Activated CD8-positive, alpha-beta memory T cell treated with anti-CD3 and anti-CD28 coated beads for 36 hours (primary cell): ENCODE measurements around the gene SHISA8. TPM values are rescaled to one million over a fixed set of nuclear protein-coding genes. Genes with fewer than 3 reads are reported as not detected.
"Not testable (repeated sequence)": the region's sequence is repeated elsewhere in the genome, so short reads cannot be mapped to it uniquely, and the experiment has no call there.

Experiments
- CTCF ChIA-PET: fragments of 350-600 bp; sonication (Branson Sonifier 250); formaldehyde crosslinking; loops from one replicate; lab custom pipeline; 2021; ENCODE audit warnings: antibody characterized with exemption; lab: Charles Lee
- POLR2A ChIA-PET: fragments of 350-600 bp; sonication (Branson Sonifier 250); formaldehyde crosslinking; loops from one replicate; lab custom pipeline; 2021; ENCODE audit warnings: antibody characterized with exemption; lab: Charles Lee
- total RNA-seq, 2 experiments: library from RNA; stranded (reverse); gene quantifications; one replicate each; pipeline ENCODE4 v1.2.3, GENCODE V29; 2021

The SHISA8 gene
- total RNA-seq, 2 experiments from 2014 or later = 1.1 to 1.7 TPM

DNA sequence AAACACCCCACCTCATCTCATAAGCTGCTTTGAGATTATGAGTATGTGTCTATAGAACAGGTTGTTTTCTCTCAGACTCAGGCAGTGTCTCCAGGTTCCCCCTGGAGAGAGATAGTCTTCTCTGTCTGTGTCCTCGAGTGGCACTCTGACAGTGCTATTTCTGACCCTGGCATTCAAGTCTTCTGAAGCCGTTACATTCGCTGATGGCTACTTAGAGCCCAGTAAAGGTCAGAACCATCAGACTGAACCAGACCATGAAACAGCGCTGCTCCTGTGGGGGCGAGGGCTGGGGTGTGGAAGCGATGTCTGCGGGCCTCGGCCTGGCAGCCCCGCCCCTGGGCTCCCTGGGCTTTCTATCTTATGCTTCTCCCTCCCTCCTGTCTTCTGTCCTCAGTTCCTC is 23.5 kb downstream of the SHISA8 start:
- POLR2A ChIA-PET = no interaction called here
- CTCF ChIA-PET = no interaction called here

DNA sequence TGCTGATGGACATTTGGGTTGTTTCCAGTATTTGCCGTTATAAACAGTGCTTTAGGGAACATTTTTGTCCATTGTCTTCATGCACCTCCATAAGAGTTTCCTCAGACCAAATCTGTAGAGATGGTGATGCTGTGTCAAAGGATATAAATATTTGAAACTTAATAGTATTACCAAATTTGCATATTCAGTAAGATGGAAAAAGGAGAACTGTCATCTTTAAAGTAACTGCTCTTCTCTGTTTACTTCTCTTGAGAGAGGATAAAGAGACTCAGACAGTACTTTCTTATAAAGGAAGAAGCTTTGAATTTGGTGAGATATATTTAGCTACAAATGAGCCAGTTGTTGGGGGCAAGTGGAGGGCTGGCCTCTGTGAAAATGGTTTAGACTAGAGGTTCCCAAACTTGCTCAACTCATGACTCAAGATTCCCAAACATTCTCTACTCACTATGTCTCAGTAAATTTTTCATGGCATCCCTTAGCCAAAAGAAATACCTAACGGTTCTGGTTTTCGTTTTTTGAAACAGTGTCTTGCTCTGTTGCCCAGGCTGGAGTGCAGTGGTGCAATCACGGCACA is 26.2 kb downstream of the SHISA8 start:
- POLR2A ChIA-PET = no interaction called here
- CTCF ChIA-PET = no interaction called here

DNA sequence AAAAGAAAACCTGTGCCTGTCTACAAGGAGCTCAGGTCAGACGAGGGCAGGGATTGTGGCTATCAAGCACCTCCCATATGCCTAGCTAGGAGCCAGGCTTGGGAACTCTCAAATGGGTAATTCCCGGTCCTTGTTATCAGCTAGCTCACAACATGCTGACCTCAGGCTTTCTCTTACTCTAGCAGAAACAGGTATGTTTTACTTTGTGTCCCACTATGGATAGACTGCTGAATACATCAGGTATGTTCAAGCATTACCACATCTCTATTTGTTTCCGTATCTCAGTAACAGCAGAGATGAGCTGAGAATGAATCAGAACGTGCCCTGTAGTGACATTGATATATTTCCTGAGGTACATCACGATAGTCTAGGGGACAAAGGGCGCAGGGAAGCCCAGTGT is 29.4 kb downstream of the SHISA8 start:
- CTCF ChIA-PET = interaction anchor here (0.6 kb wide), 1 partner anchor 23 kb away, joined by 3 read pairs; no protein-coding TSS in a partner anchor
- POLR2A ChIA-PET = no interaction called here

DNA sequence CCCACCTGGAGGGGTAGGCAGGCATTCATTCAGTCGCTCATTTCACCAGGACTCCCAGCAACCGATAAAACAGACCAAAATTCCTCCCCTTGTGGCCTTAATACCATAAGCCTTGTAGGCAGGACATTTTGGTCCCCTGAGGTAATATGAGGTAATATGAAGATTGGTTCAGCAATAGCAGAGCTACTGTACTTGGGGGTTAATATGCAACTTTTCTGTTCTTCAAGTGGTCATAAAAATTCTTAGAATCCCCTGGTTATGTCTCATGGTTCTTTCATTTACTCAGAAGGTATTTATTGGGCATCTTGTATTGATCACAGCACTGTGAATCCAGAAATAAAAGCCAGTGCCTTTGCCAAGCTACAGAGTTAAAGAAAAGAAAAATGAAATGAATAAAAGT is 29.8 kb downstream of the SHISA8 start:
- POLR2A ChIA-PET = no interaction called here

DNA sequence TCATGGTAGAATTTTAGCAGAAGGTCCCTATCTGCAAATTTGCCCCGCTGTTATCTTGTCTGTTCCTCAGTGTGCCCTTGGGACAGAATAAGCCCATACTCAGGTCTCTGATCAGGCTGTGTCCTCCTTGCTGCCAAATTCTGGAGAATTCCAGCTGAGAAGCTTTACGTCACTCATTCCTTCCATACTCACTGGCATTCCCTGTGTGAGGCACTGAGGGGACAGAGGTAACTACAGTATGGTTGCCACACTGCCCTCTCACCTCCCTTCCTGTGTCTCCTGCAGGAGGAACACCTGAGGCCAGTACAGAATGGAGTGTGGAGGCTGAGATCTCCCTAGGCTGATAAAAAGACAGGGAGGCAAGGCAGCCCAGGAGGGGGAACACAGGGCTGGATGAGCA is 31.5 kb downstream of the SHISA8 start:
- ChIA-PET POLR2A (no interaction called here), CTCF (no interaction called here)

More for the DNA sequence above, 29.8 kb downstream of the SHISA8 start:
- CTCF ChIA-PET = interaction anchor here (0.6 kb wide), 1 partner anchor 24 kb away, joined by 3 read pairs; no protein-coding TSS in a partner anchor

DNA sequence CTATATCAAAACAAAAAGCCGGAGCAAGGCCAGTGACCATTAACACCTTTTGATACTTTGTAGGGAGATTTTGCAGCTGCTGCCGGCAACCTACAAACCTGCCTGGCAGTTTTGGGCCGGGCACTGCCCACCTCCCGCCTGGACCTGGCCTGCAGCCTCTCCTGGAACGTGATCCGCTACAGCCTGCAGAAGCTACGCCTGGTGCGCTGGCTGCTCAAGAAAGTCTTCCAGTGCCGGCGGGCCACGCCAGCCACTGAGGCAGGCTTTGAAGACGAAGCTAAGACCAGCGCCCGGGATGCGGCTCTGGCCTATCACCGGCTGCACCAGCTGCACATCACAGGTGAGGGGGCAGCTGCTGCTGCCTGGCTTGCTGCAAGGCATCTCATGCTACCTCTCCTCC is 34.2 kb downstream of the SHISA8 start:
- CTCF ChIA-PET = interaction anchor here (0.7 to 1.3 kb wide), 4 partner anchors 9 to 1109 kb away, joined by 3 read pairs; no protein-coding TSS in a partner anchor

DNA sequence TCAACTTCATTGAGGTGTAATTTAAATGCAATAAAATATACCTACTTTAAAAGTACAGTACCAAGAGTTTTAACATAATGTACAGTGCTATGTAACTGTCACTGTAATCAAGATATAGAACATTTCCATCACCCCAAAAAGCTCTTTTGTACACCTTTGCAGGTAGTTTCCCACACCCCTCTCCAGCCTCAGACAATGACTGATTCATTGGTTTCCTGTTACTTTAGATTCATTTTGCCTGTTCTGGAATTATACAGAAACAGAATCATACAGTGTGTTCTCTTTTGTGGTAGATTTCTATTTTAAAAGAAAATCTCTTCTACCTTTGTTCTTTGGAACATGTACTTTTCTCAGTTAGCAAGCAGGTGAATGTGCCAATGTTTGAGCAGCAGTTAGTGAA is 38.2 kb downstream of the SHISA8 start:
- ChIA-PET CTCF (interaction anchor here (1.4 to 2.3 kb wide), 2 partner anchors 14 to 21 kb away, joined by 3 to 8 read pairs; no protein-coding TSS in a partner anchor), POLR2A (no interaction called here)

More for the DNA sequence above, 34.2 kb downstream of the SHISA8 start:
- POLR2A ChIA-PET = no interaction called here

DNA sequence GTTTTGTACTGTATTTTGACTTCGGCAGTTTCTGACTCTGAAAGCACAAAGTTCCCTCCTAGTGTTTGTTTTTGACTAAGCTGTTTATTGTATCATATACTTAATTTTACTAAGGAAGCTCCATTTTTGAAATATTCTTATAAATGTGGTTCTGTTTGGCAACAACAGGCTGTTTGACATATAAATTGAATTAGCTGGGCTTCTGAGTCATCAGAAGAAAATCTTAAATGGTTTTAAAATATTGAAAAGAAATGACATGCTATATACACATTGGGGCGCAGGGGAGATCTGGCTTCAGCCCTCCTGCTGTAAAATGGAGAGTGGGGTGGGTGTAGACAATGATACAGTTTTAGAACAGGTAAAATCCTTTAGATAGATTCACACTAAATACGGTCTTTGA is 38.6 kb downstream of the SHISA8 start:
- ChIA-PET CTCF (interaction anchor here (1.4 to 2.3 kb wide), 2 partner anchors 13 to 21 kb away, joined by 3 to 8 read pairs; no protein-coding TSS in a partner anchor), POLR2A (no interaction called here)

DNA sequence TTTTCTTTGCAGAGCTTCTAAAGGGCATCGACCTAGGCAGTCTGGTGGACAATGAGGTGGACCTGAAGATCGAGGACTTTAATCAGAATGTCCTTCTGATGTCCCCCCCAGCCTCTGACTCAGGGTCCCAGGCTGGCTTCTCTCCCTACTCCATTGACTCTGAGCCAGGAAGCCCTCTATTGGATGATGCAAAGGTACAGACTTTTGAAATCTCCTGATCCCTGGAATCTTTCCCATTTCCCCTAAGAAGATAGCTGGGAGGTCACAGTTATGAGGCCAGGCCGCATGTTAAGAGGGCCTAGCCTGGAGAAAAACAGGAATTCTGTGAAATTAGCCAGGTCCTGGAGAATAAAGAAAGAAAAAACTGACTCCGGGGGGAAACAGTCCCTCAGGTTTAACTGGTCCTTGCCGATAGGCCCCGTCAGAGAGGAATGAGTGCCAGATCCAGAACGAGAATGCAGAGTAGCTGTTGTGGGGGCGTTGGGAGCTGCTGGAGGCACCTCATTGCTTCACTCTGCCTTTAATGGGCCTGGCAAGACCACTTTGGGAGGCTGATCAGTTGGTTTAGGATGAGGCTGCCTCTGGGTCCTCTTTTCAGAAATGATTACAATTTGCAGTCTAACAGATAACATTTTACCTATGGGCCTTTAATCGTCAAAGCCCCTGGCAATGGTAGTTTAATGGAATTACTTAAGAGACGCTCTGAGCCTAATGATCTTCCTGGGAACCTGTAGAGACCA is 39.2 kb downstream of the SHISA8 start:
- ChIA-PET CTCF (interaction anchor here (1.4 to 2.3 kb wide), 2 partner anchors 13 to 22 kb away, joined by 3 to 8 read pairs; no protein-coding TSS in a partner anchor), POLR2A (interaction anchor here (0.9 kb wide), 1 partner anchor 10 kb away, joined by 3 read pairs; no protein-coding TSS in a partner anchor)

DNA sequence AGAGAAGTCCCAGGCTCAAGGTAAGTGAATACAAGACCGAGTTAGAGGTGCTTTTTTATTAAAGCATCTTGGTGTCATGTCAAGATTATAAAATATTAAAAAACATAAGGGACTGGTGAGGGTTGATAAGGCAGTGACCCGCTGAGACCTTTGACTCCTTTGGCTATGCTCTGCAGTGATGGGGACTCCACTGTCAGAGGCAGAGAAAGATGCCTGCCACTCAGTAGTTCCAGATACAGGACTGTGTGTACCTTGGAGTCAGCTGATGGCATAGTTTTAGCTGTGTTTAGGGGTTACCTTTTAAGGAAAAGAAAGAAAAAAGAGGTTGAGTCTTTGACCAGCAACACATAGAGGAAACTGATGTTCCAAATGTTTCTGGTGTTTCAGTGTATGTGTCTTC is 40.8 kb downstream of the SHISA8 start:
- CTCF ChIA-PET = interaction anchor here (0.6 to 2.4 kb wide), 2 partner anchors 14 to 83 kb away, joined by 3 to 11 read pairs; no protein-coding TSS in a partner anchor
- POLR2A ChIA-PET = interaction anchor here (2.4 kb wide), 1 partner anchor 12 kb away, joined by 14 read pairs; no protein-coding TSS in a partner anchor

DNA sequence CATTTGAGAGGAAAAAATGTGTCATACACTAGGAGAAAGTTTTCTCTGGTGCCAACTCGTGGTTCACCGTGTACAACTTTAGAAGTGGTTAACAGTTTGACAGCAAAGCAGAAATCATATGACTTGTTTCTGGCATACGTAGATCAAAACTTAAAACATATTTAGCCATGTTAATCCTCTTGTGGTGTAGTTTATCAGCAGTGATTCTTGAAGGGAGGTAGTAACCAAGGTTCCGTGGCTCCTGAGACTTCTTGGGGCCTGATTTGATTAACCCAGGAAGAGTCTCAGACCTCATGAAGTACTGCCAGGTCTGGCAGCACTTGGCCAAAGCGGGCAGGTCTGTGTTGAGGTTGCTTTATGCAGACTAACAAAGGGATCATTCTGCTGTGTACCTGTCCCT is 41.5 kb downstream of the SHISA8 start:
- CTCF ChIA-PET = interaction anchor here (0.8 to 2.4 kb wide), 4 partner anchors 10 to 67 kb away, joined by 3 to 11 read pairs (median 6); no protein-coding TSS in a partner anchor
- POLR2A ChIA-PET = interaction anchor here (1.6 to 2.4 kb wide), 3 partner anchors 11 to 73 kb away, joined by 5 to 14 read pairs (median 6); partner anchors contain the start of genes CCDC134 and SREBF2

DNA sequence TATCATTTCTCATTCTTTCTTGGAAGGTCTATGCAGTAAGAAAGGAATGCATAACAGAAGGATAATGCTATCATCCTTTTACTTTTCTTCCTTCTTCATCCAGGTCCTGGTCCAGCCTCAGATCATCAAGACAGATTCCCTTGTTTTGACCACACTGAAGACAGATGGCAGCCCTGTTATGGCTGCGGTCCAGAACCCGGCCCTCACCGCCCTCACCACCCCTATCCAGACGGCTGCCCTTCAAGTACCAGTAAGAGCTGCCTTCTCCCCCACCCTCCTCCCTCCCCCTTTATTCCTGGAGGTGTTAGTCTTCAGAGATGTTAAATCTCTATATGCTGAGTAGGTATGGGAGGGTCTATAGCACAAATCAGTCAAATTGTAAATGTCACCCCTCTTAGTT is 44.1 kb downstream of the SHISA8 start:
- CTCF ChIA-PET = interaction anchor here (0.6 to 1.9 kb wide), 5 partner anchors 8 to 74 kb away, joined by 3 to 7 read pairs (median 3); no protein-coding TSS in a partner anchor
- POLR2A ChIA-PET = interaction anchor here (0.6 kb wide), 1 partner anchor 54 kb away, joined by 4 read pairs; no protein-coding TSS in a partner anchor

DNA sequence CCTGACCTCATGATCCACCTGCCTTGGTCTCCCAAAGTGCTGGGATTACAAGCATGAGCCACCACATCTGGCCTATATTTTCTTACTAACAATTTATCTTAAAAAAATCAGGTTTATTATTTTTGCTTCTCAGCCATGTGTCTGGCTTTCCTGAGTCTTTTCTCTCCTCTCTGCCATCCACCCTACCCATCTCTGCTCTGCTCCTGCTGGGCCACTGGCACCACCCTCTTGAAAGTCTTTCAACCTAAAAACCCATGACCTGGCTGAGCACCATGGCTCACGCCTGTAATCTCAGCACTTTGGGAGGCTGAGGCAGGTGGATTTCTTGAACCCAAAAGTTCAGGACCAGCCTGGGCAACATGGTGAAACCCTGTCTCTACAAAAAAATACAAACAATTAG is 44.8 kb downstream of the SHISA8 start:
- CTCF ChIA-PET = interaction anchor here (0.6 to 1.4 kb wide), 2 partner anchors 10 to 56 kb away, joined by 3 to 4 read pairs; no protein-coding TSS in a partner anchor
- POLR2A ChIA-PET = not testable (repeated sequence)

DNA sequence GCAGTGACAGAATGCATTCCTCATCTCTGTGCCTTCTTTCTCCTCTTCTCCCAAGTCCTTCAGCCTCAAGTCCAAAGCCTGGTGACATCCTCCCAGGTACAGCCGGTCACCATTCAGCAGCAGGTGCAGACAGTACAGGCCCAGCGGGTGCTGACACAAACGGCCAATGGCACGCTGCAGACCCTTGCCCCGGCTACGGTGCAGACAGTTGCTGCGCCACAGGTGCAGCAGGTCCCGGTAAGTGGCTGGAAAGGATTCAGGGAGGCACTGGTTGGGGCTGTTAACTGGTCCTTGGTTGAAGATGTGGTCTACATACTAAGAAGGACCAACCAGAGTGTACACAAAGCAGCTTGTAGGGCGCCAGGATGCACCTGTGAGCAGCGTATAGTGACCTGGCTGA is 46.3 kb downstream of the SHISA8 start:
- ChIA-PET POLR2A (no interaction called here), CTCF (no interaction called here)

DNA sequence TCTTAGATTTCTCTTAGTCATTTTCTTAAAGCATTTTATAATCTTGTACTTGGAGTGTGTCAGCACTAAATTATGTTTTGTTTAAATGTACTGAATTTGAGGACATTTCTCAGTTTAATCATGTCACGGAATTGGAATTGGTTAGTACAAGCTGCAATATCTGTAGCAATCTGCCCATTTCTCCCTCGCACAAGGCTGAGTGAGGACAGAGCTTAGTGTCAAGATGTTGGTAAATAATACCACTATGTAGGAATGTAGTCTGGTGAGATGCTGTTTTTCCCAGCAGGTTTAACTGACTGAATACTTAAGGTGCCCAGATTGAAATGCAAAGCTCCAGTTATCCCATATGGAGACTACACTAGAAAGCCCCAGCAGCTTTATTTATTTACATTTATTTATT is 51.4 kb downstream of the SHISA8 start:
- ChIA-PET POLR2A (interaction anchor here (0.5 to 2.4 kb wide), 7 partner anchors 8 to 165 kb away, joined by 3 to 31 read pairs (median 9); partner anchors contain the start of genes CCDC134, CENPM and SREBF2), CTCF (interaction anchor here (1.0 to 2.6 kb wide), 10 partner anchors 8 to 166 kb away, joined by 3 to 9 read pairs (median 5); partner anchors contain the start of gene TNFRSF13C)

DNA sequence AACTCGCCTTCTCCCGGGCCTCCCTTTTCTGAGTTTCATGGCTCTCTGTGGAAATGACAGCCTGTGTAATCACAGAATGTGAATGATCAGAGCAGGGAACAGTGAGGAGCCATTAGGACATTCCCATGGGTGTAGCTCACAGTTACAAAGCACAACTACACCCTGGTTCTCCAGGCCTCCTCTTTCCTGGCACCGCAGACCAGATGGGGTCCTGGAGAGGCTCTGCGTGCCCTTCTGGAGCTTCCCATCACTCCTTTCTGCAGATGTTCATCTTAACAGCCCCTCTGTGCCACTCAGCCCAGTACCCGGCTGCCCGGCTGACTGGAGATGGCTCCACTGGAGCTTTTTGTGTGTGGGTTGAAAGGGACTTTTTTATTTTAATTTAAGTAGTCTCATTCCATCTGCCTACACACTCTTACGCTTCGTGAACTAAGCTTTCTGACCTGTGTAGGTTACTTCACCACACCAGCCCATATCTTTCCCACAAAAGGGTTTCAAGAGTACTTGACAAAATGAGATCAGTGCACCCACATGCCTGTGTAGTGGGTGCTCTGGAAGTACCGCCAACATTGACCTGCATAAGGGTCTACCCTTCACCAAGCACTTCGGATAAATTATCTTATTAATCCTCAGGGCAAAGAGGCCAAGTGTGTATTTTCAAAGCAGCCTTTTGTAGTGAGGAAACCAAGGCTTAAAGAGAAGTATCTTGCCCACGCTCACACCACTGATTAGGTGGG is 52.2 kb downstream of the SHISA8 start:
- POLR2A ChIA-PET = interaction anchor here (0.5 to 2.4 kb wide), 13 partner anchors 9 to 322 kb away, joined by 3 to 31 read pairs (median 7); partner anchors contain the start of genes CCDC134, CENPM and SREBF2
- CTCF ChIA-PET = interaction anchor here (0.5 to 2.6 kb wide), 14 partner anchors 9 to 1323 kb away, joined by 3 to 9 read pairs (median 4); partner anchors contain the start of genes CCDC134 and TNFRSF13C

DNA sequence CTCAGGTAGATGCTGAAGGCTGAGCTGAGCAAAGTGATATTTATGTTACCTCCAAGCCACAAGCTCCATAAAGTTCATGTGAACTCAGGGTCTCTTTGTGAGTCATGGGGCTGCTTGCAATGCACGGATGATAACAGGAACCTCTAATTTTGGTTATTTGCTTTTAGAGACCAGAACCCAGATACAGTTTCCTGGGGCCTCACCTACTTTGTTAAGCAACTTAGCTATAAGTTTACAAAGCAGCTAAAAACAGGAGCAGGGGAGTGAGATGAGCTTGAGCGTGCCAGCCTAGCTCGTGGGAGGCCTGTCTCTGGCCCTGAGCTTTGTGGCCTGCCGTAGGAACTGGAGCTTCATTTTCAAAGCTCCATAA is 52.7 kb downstream of the SHISA8 start:
- ChIA-PET CTCF (interaction anchor here (0.5 to 2.6 kb wide), 11 partner anchors 9 to 1323 kb away, joined by 3 to 9 read pairs (median 4); partner anchors contain the start of gene CCDC134), POLR2A (interaction anchor here (0.9 to 2.4 kb wide), 11 partner anchors 11 to 323 kb away, joined by 3 to 31 read pairs (median 8); partner anchors contain the start of genes CCDC134, CENPM and SREBF2)
